Measurements from ENCODE around the gene KDM2A.

DNA sequence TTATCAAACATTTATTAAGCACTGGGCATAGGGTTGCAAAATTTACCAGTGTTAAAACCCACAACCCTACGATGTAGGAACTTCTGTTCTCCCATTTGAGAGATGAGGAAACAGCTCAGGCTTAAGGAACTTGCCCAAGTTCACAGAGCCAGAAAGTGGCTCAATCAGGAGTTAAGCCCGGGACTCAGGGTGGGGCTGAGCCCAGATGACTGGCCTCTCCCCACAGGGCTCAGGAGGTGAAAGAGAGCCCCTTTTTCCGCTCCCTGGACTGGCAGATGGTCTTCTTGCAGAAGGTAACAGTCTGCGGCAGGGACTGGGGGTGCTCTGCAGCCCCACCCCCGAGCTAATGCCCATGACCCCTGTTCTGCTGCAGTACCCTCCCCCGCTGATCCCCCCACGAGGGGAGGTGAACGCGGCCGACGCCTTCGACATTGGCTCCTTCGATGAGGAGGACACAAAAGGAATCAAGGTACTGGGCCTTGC, 164.5 kb downstream of the KDM2A start:
- TF ChIP-seq CTCF (IDR thresholded peaks at IDR 0.05; ENCODE audit: extremely low read depth in 1 of 2, insufficient read depth in 1 of 2, low read depth in 1 of 2, low read length in 2 of 2) (no peak), EZH2 (IDR thresholded peaks at IDR 0.05; ENCODE audit: borderline replicate concordance, low read depth, low read length, severe bottlenecking) (no peak), POLR2A (IDR thresholded peaks at IDR 0.05; ENCODE audit: low read depth, low read length) (no peak), MAX (IDR thresholded peaks at IDR 0.05; ENCODE audit: insufficient read depth, insufficient read length) (no peak), POLR2AphosphoS5 (IDR thresholded peaks at IDR 0.05; ENCODE audit: insufficient read depth, low read depth, low read length) (no peak), FOS (IDR thresholded peaks at IDR 0.05; ENCODE audit: borderline replicate concordance, insufficient read depth, low read length) (no peak)
